Stomach (tissue), 4 donors: Measurements from ENCODE around the gene RMND1.

Experiments
- CTCF ChIP-seq, 7 experiments: fragments of 450-650 bp in 4 of 7; fragments of 200-600 bp in 3 of 7; sonication (generic) in 3 of 7; IDR thresholded peaks; one replicate each; pipeline ENCODE4 v1.5.1; 2016 to 2019; ENCODE audit warnings: antibody characterized with exemption in 7 of 7, control low read depth in 2 of 7, mild to moderate bottlenecking in 1 of 7
- POLR2A ChIP-seq, 4 donors: fragments of 450-650 bp; IDR thresholded peaks; one replicate each; pipeline ENCODE4 v1.6.1; 2016; ENCODE audit warnings: antibody characterized with exemption in 4 of 4, control low read depth in 2 of 4, mild to moderate bottlenecking in 1 of 4, moderate library complexity in 1 of 4

- TF ChIP-seq CTCF (IDR thresholded peaks at IDR 0.05), result no peak
- TF ChIP-seq POLR2A (IDR thresholded peaks at IDR 0.05), result no peak
These were observed 74.8 kb downstream of the RMND1 start for GRCh38 chr6:151377095-151377494.
